HG02623 (cell line): ENCODE measurements around the gene XRCC3.

Experiments
- ATAC-seq: cut with Tn5 transposase; IDR thresholded peaks from one replicate; pipeline ENCODE4 v1.9.1; 2021; ENCODE audit warnings: moderate library complexity; ENCODE audit not compliant: unreplicated experiment

XRCC3 gene

DNA sequence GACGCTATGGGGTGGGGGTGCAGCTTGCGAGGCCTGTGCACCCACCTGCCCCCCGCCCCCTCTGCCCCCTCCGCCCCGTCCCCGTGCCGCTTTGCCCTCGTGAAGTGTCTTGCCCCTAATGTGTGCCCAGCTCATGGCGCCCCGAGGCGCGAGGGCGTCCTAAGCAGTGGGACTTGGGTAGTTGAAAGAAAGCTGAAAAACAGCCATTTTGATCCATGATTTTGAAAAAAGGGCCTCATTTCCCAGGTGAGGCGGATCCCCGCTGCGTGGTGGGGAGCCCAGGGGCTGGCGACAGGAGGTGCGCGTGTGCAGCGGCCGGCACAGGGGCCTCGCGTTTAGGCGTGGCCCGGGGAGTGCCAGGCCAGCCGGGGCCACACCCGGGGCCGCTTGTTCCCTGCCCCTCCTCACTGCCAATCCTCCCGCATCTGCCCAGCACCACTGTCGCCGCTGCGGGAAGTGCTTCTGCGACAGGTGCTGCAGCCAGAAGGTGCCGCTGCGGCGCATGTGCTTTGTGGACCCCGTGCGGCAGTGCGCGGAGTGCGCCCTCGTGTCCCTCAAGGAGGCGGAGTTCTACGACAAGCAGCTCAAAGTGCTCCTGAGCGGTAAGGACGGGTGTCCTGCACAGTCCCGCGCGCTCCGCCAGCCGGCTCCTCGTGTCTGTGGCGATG lies 12.2 kb upstream of the XRCC3 start:
- no peak for ATAC-seq

DNA sequence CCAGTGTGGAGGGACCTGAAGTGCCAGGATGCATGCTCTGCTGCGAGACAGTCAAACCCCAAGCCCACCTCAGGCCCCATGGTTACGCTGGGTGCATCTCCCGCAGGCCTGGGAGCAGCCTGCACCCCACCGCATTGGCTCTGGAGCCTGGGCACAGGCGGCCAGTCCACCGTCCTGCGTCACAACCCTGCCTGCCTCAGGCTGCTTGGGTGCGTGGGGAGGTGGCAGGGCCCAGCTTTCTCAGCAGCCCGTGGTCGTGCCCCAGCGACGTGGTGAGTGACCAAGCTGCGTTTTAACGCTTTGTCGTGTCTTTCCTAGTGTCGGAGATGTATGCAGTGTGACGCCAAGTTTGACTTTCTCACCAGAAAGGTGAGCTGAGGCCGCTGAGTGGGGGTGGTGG lies 11.2 kb upstream of the XRCC3 start:
- ATAC-seq: no peak

GRCh38 chr14:103725739-103726395 lies 10.6 kb upstream of the XRCC3 start:
- ATAC-seq: no peak

DNA sequence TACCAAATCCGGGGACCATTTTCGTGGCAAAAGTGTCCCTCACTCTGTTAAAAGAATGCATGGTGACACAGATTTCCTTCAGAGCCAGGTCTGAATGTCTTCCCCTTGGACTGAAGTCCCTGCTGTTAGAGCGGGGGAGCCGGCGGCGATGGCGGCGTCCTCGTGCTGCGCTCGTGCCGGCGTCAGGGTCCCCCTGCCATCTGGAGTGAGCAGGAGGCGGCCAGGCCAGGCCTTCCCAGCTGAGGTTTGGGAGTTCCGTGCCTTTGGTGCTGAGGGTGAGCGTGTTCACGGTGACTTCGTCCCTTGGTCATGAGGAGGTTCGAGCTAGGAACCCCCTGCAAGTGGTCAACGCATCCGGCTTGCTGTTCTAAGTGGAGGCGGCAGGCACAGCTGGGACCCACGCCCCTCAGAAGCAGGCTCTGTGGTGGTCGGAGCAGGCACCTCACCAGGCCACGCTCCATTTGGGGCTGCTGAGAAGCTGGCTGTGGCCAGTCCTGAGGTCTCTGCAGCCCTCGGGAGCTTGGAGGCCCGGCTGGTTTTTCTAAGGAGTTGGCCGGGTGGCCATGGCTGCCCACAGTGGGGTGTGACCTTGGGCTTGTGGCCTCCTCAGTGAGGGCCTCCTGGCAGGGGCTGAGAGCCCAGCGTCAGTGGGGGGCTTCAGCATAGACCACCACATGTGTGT lies 9.9 kb upstream of the XRCC3 start:
- ATAC-seq: no peak

GRCh38 chr14:103724116-103724515 lies 8.9 kb upstream of the XRCC3 start:
- no peak for ATAC-seq

GRCh38 chr14:103723748-103724081 lies 8.5 kb upstream of the XRCC3 start:
- no peak for ATAC-seq

DNA sequence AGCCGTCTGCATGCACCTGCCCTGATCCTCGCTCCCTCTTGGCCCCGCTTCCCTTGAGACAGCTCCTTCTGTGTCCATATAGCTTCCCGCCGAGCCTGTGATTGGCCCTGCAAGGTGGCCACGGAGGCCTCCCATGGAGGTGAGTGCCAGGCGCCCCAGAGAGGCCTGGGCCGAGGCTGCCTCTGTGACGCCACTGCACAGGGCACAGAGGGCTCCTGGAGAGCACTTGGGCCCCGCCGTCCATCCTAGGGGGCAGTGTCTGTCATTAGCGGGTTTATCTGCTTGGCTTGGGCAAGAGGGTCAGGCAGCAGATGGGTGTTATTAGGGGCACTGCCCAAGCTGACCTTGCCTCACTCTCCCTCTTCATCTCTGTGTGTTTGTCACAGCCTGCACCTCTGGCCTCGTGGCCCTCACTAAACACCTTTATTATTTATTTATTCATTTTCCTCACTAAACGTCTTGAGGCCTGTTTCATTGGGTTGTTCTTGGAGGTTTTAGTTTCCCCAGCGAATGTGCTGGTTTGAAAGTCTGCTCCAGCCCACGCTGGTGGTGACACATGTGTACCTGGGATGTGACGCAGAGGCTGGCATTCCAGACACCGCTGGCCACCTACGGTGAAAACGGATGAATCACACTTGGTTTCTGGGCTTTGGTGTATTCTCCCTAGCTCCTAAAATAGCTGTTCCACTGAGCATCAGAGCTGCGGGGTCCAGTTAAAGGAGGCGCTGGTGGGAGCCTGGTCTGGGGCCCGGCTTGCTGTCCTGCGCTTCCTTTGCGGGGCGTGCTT lies 6.3 kb upstream of the XRCC3 start:
- no peak for ATAC-seq

- no peak for ATAC-seq
Measured at GRCh38 chr14:103719751-103720150, 4.5 kb upstream of the XRCC3 start.

GRCh38 chr14:103718572-103718971 lies 3.3 kb upstream of the XRCC3 start:
- ATAC-seq: no peak

GRCh38 chr14:103716899-103717411 lies 1.7 kb upstream of the XRCC3 start:
- ATAC-seq: no peak

DNA sequence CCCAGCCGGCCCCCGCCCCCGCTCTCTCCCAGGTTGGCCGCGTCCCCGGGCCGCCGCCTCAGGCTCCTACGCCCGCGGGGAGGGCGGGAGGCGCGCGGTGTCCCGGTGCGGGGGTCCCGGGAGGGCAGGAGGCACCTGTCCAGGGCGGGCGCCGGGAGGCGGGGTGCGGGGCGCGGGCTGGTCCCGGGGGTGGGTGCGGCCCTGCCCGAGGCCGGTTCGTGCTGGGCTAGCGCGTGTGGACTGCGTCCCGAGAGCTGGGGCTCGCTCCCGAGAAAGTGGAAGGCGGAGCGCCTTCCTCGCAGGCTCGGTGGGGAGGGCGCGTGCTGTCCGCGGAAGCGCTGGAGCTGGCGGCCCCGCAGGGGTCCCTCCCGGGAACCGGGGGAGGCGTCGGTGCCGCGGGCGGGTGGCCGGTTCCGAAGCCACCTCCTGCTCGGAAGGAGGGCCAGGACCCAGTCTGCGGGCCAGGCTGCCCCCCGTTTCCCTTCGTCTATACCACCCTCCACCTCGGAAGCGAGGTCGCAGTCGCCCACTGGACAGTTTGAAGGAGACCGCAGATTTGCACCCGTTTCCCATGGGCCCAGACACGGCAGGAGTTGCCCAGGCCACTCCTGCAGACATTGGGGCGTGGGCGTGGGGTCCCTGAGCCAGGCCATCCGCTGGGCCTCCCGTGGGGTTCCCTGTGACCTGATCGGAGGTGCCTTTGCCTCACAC lies 995 bp upstream of the XRCC3 start:
- ATAC-seq: peak; percentile 2

- ATAC-seq: no peak
Measured at GRCh38 chr14:103714063-103714724, 1.1 kb downstream of the XRCC3 start.

DNA sequence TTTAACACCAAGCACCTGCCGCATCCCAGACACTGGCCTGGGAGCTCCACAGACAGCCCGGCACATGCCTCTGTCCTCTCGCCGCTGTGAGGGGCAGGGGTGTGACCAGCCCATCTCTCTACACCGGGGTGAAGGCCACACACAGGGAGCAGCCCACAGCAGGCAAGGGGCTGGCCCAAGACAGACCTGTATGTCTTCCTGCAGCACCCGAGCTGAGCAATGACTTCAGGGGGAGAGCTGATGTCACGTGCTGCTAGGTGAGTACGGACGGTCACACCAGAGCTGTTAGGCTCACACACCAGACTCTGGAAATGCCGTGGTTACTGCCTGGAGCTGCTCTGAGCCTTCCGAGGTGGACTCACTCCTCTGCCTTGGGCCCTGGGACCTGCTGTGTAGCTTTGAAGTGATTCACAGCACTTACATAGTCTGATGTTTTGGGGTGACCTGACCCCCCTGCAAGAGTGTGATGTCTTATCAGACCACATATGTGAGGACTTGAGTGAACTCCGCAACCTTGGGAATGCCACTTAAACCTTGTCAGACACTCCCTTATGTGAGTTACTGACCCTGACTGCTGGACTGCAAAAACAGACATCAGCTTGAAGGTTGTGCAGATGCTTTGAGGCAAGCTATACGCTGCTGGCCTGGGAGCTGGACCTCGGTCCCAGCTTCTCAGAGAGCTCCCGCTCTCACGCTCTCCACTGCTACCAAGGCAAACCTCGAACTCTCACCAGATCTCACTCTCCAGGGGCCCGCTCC lies 1.8 kb downstream of the XRCC3 start:
- ATAC-seq: no peak

- ATAC-seq: no peak
Measured at GRCh38 chr14:103712633-103713247, 2.5 kb downstream of the XRCC3 start.

DNA sequence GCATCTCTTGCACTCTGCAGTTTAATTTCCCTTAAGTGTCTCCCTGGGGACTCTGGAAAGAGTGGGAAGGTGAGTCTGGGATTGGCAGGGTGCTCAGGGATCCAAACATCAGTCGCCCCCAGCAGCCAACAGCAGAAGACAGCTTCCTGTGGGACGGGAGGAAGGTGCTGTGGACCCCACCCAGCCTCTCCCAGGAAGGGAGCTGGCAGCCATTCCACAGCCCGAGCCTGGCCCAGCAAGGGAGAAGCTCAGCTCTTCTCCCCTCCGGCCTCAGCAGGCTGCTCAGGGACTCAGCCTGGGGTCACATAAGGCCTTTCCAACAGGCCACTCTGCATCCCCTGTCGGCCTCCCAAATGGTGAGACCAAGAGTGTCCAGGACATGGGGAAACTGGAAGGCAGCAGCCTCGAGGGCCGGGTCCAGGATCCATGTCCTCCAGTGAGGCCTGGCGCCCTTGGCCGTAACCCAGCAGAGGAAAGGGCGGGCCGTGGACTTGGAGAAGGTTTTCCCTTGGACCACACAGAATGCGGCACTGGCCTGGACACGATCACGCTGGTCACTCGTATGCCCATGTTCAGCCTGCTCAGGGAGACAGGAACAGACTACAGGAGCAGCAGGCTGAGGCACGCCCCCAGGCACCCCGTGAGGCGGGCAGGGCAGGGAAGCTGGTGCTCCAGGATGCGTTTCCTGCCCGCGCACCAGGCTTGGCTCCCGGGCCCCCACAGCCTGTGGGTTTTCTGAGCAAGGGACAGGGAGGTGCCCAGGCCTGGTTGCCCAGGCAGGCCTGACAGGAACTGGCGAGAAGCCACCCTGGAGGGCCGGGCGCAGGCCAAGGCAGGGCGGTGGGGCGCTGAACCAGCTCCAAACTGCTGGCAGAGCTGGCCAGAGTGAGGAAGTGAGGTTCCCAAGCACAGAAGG lies 3.5 kb downstream of the XRCC3 start:
- ATAC-seq: no peak

DNA sequence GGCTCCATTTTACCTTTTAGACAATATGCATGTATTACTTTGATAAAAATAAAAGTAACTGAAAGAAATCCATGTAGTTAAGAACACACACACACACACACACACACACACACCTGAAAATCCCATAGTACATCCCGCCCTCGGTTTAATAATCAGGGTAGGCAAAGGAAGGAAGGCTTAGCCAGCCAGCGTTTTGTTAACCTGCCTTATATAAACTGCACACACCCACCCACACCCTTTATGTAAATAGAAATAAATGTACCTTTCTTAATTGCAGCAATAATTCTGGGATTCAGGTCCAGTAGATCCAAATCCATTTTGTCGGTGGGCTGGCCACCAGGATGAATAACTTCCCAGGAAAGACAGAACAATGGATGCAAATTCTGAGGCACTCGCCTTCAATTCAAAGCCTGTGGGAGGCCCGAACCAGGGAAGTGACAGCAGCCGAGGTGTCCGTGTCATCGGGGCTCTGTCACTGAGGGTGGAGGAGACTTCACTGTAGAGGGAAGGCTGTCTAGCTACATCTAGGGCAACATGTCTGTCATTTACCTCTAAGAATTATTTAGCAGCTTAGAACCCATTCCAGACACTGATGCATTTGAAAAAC lies 4.4 kb downstream of the XRCC3 start:
- no peak for ATAC-seq

DNA sequence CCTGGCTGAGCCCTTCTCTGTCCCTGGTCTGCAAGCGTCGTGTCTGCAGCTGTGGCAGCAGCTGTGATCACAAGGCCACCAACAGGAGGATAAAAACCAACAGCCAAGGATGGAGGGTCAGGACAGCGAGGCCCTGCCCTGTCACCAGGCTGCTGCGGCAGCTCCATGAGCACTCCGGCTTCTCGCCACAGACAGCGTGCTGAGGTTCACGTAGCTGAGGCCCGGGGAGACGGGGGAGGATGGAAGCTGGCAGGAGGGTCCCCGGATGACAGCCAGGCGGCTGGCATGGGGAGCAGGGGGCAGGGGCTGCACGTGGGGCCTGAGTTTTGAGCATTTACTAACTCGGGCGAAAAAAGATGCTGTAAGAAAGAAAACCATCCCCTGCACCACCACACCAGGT lies 5.4 kb downstream of the XRCC3 start:
- ATAC-seq: no peak

DNA sequence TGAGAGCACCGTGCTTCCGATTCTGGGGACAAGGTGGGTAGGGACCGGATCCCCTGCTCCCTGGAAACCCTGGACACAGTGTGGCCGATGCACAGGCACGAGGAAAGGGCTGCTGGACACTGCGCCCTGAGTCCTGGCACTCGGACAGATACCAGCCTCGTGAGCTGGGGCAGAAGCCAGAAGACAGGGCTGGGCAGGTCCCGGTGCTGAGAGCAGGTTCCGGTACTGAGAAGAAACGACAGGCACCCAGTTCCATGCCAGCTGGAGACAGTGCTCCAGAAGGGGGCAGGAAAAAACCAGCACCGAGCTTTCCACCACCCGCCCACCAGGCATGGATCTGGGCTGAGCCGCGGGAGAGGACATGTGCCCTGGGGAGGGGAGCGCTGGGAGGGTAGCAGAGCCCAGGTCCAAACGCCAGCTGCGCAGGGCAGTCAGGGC lies 6.5 kb downstream of the XRCC3 start:
- ATAC-seq: no peak
